Aortic smooth muscle cell (primary cell): ENCODE measurements around the gene ANKRD34B. TPM values are rescaled to one million over a fixed set of nuclear protein-coding genes. Genes with fewer than 3 reads are reported as not detected.

Experiments used
- total RNA-seq: library from RNA; depleted of rRNA; stranded (reverse); fragments of >200 nt; gene quantifications from 2 replicates; pipeline ENCODE4 v1.2.3, GENCODE V29; 2014

The ANKRD34B gene
- total RNA-seq, result not detected in 2 replicates

DNA sequence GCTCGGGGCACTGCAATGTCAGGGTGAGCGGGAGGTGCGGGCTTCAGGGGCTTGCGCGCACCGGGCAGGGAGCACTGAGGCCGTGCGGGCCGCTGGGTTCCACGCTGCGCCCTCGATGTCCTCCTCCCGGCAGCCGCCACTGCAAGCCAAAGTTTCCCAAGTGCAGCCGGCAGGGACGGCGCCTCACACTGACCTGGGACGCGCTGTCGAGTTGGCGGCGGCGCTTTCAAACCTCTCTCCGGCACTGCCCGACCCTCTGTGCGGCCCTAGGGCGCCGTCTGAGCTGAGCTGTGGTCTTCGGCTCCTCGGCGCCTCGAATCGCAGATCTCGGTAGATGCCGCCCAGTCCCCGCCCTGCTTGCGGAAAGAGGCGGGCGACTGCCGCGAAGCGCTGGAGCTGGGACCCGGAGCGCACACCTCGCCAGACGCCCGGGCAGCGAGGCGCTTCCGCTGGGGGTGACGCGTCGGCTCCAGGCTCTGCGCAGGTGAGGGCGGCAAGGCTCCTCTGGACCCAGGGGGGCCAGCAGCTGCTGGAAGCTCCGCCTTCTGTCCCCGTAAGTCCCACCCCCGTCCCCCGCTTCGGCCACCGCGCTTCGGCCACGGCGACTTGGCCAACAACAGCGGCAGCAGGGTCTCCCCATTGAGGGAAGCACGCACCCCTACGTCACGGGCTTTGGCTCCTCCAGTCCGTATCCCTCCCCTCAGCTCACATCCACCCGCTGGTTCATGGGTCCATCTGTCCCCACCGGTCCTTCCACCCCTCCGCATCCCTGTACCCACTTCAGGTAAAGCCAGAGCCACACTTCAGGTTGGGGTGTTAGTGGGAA lies at the start of gene ANKRD34B:
Gene ANKRD34B (minus strand): TSS at position 320 of the 826 bp plus-strand sequence. CDS start 10,261 bp downstream, outside the sequence.

Other genes starting within 250 kb of the ANKRD34B start
- 21.4 and 23.4 TPM in 2 replicates for gene ZFYVE16, start 162.2 kb downstream of the ANKRD34B start, total RNA-seq
- 8.5 and 9.8 TPM in 2 replicates for gene FAM151B, start 82.2 kb downstream of the ANKRD34B start, total RNA-seq
- gene MSH3, start 84.4 kb upstream of the ANKRD34B start, total RNA-seq, result 11.2 and 12.5 TPM in 2 replicates
- 18.5 and 25.5 TPM in 2 replicates for gene DHFR, start 84.7 kb upstream of the ANKRD34B start, total RNA-seq